ENCODE data around the gene P2RX5. TPM values are rescaled to one million over a fixed set of nuclear protein-coding genes. Genes with fewer than 3 reads are reported as not detected.
"Not testable (repeated sequence)": the region's sequence is repeated elsewhere in the genome, so short reads cannot be mapped to it uniquely, and the experiment has no call there.

The P2RX5 gene
- total and polyA plus RNA-seq, 5 experiments from 2014 or later = 15.6 to 23.7 (median 22.1) TPM

DNA sequence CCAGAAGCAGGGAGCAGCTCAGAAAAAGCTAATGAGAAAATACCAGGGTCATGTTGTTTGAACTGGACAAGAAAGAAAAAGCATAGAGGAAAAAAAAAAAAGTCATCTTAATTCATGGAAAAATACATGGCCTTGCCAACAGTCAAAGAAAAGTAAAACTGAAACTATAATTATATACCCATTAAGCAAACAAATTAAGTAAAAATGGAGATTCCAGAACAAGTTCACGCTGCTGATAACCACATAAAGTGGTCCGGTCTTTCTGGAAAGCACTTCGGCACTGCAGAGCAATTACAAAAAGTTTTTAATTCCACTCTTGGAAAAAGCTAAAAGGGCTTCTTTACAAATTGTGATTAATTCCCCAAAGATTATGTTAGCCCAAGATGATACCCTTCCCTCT is 12.4 kb upstream of the P2RX5 start:
- ATAC-seq (no peak), DNase-seq (no peak)
- POLR2A ChIA-PET = interaction anchor here (0.7 to 2.6 kb wide), 3 partner anchors 13 to 258 kb away, joined by 3 to 10 read pairs (median 3); partner anchors contain the start of genes HASPIN and P2RX5
- Mint-ChIP-seq H3K27me3 (no peaks in the 10 kb centered on the region), H3K4me3 (no peak overlapping the region), H3K27ac (peak overlapping the region in 4 of 10 donors; percentile 59 to 78 (median 66)), H3K9me3 (no peaks in the 10 kb centered on the region), H3K36me3 (peaks cover 0 to 8% (median 2%) of the 10 kb centered on the region in 3 donors), H3K4me1 (peaks cover 9 to 50% (median 30%) of the 10 kb centered on the region in 4 donors)

DNA sequence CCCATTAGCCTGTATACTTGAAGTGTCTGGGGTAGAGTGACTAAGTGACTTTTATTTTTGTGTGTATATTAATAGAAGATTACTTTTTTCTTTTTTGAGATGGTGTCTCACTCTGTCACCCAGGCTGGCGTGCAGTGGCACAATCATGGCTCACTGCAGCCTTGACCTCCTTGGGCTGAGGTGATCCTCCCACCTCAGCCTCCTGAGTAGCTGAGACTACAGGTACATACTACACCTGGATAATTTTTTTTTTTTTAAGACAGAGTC is 9.7 kb upstream of the P2RX5 start:
- H3K36me3 Mint-ChIP-seq, H3K4me3 Mint-ChIP-seq, POLR2A ChIA-PET, H3K9me3 Mint-ChIP-seq, ATAC-seq, H3K27me3 Mint-ChIP-seq, DNase-seq: not testable (repeated sequence)
- Mint-ChIP-seq H3K27ac (peak overlapping the region in 1 of 10 donors; percentile 29), H3K4me1 (peaks cover 0 to 29% (median 6%) of the 10 kb centered on the region in 4 donors)

DNA sequence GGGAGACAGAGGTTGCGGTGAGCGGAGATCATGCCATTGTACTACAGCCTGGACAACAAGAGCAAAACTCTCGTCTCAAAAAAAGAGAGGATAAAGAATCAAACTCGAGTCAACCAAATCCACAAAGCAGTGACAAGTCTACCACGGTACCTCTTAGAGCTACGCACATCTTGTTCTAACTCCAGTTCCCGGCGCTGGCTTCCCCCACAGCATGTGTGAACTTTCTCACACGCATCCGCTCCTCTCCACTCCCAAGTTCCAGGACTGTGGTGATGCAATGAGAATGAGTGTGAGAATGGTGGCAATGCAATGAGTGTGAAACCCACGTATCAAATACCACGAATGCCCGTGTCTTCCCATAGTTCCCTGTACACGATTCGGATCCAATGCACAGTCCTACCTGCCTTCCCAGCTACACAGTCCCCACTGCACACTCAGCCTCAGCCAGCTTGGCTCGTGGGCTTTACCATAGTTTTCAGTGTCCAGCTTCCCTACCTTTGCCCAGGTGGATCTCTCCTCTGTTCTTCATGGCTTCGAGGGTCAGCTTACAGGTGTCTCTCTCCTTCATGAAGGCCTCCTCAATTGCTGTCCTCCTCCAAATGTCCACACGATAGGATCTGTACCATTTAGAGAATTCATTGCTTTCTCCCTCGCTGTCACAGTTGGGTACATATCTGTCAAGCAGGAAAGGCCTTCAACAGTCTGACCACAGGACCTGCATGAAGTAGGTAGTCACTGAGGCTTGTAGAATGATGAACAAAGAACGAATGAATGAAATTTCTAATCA is 9.2 kb upstream of the P2RX5 start:
- H3K4me1 Mint-ChIP-seq = peaks cover 0 to 28% (median 4%) of the 10 kb centered on the region in 4 donors
- peak overlapping the region in 1 of 10 donors; percentile 29 for H3K27ac Mint-ChIP-seq
- no peak overlapping the region for H3K4me3 Mint-ChIP-seq
- H3K27me3 Mint-ChIP-seq = no peaks in the 10 kb centered on the region
- ATAC-seq (no peak), DNase-seq (no peak)
- POLR2A ChIA-PET = no interaction called here
- H3K36me3 Mint-ChIP-seq = peaks cover 0 to 2% (median 0%) of the 10 kb centered on the region in 3 donors
- H3K9me3 Mint-ChIP-seq = peaks cover 0 to 3% (median 0%) of the 10 kb centered on the region in 9 donors

DNA sequence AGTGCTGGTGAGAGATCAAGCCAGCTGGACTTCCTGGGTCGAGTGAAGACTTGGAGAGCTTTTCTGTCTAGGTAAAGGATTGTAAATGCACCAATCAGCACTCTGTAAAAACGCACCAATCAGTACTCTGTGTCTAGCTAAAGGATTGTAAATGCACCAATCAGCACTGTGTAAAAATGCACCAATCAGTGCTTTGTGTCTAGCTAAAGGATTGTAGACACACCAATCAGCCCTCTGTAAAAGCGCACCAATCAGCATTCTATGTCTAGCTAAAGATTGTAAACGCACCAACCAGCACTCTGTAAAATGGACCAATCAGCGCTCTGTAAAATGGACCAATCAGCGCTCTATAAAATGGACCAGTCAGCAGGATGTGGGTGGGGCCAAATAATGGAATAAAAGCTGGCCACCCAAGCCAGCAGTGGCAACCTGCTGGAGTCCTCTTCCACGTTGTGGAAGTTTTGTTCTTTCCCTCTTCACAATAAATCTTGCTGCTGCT is 6.1 kb upstream of the P2RX5 start:
- POLR2A ChIA-PET, H3K9me3 Mint-ChIP-seq, H3K27me3 Mint-ChIP-seq, H3K4me3 Mint-ChIP-seq, DNase-seq, H3K36me3 Mint-ChIP-seq, ATAC-seq: not testable (repeated sequence)
- Mint-ChIP-seq H3K27ac (peak overlapping the region in 1 of 10 donors; percentile 35), H3K4me1 (peaks cover 0 to 19% (median 1%) of the 10 kb centered on the region in 4 donors)

DNA sequence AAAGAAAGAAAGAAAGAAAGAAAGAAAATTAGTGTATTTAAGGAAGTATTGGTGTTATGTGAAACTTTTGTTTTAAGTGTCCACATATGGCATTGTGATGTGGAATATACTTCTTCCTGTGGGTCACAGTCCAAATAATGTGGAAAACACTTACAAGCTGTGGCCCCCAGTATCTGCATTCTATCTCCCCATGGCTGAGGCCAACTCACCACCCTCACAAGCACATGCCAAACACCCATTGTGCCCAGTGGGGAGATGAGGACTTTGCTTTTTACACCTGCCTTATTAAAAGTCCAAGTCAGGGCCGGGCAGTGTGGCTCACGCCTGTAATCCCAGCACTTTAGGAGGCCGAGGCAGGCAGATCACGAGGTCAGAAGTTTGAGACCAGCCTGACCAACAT is 4.0 kb upstream of the P2RX5 start:
- no peak overlapping the region for H3K4me3 Mint-ChIP-seq
- H3K27me3 Mint-ChIP-seq = no peaks in the 10 kb centered on the region
- H3K27ac Mint-ChIP-seq = peak overlapping the region in 1 of 10 donors; percentile 43
- peaks cover 0 to 25% (median 16%) of the 10 kb centered on the region in 4 donors for H3K4me1 Mint-ChIP-seq
- peaks cover 0 to 3% (median 0%) of the 10 kb centered on the region in 9 donors for H3K9me3 Mint-ChIP-seq
- POLR2A ChIA-PET = no interaction called here
- ATAC-seq (no peak), DNase-seq (no peak)
- H3K36me3 Mint-ChIP-seq = peaks cover 0 to 2% (median 0%) of the 10 kb centered on the region in 3 donors

DNA sequence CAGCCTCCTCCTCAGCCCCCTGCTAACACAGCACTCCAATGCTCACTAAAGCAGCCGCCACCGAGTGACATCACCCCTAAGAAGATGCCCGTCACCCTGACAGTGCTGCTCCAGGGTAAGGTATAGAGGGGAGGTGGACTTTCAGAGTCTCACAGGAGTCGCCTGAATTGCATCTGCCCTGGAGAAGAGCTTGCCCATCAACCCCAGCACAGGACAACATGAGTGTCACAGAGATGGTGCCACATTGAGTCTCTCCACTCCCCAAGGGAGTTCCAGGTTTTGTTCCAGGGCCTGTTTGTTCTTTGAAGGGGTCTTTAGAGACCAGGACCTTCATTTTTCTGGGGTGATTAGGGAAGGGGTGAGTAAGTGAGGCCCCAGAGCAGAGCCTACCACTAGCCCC is 2.2 kb upstream of the P2RX5 start:
- peak overlapping the region in 2 of 10 donors; percentile 67 to 84 for H3K27ac Mint-ChIP-seq
- POLR2A ChIA-PET = no interaction called here

DNA sequence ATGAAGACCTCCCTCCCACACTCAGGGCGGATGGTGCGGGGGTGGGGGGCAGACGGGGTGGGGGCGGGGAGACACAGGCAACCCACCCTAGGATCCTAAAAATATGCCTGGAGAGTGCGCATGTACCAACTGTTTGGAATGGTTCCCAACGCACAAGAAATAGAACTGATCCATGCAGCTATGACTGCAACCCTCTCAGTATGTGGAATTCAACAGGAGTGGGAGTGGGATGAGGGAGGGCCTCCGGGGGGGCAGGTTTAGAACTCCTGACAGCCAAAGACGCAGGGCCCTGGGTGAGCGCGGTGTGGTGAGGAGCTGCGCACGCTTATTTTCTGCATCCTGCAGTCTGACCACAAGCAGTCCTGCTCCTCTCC is 1.1 kb upstream of the P2RX5 start:
- H3K9me3 Mint-ChIP-seq = no peaks in the 10 kb centered on the region
- H3K36me3 Mint-ChIP-seq = no peaks in the 10 kb centered on the region
- POLR2A ChIA-PET = interaction anchor here (1.2 to 2.0 kb wide), 3 partner anchors 13 to 27 kb away, joined by 3 to 17 read pairs (median 12); partner anchors contain the start of gene HASPIN
- H3K27ac Mint-ChIP-seq = peak overlapping the region in 1 of 10 donors; percentile 62
- no peaks in the 10 kb centered on the region for H3K27me3 Mint-ChIP-seq
- peak overlapping the region in 6 of 10 donors; percentile 4 to 90 (median 48) for H3K4me3 Mint-ChIP-seq
- H3K4me1 Mint-ChIP-seq = peaks cover 6 to 46% (median 33%) of the 10 kb centered on the region in 4 donors
- no peak for ATAC-seq
- no peak for DNase-seq

More for the DNA sequence above, 2.2 kb upstream of the P2RX5 start:
- Mint-ChIP-seq H3K27me3 (no peaks in the 10 kb centered on the region), H3K9me3 (peaks cover 0 to 3% (median 0%) of the 10 kb centered on the region in 9 donors), H3K36me3 (peaks cover 0 to 2% (median 0%) of the 10 kb centered on the region in 3 donors), H3K4me3 (peak overlapping the region in 5 of 10 donors; percentile 3 to 84 (median 61)), H3K4me1 (peaks cover 6 to 38% (median 30%) of the 10 kb centered on the region in 4 donors)
- ATAC-seq = no peak
- no peak for DNase-seq

DNA sequence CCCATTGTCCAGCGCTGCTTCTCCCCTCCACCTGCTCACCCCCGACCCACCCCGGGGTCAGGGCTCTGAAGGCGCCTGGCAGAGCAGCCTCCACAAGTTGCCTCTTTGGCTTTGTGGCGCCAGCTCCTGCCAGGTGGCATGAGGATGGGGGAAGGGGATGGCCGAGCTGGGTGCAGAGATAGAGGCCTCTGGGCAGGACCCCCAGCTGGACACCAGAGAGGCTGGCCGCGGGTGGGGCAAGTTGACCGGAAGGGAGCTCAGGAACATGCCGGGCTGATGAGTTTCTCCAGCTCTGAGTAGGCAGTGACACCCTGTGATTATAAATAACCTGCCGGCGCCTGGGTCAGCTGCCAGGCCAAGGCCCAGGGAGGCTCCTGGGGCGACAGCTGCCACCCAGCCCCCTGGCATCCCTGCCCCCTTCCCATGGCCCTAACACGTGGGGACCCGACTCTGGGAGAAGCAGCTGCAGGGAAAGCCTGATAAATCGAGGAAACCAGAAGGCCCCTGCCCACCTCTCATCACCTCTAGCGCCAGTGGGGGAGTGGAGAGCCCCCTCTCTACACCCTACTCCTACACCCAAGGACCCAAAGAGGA is 729 bp downstream of the P2RX5 start:
- Mint-ChIP-seq H3K4me3 (peak overlapping the region; percentile 79 to 91 (median 88)), H3K27me3 (no peaks in the 10 kb centered on the region), H3K4me1 (peaks cover 9 to 53% (median 37%) of the 10 kb centered on the region in 4 donors), H3K36me3 (peaks cover 0 to 7% (median 3%) of the 10 kb centered on the region in 3 donors), H3K9me3 (no peaks in the 10 kb centered on the region), H3K27ac (peak overlapping the region; percentile 27 to 91 (median 74))
- POLR2A ChIA-PET = interaction anchor here (0.8 to 2.0 kb wide), 12 partner anchors 11 to 448 kb away, joined by 3 to 17 read pairs (median 4); partner anchors contain the start of genes CYB5D2, EMC6 and HASPIN
- ATAC-seq = peak; percentile 27 to 36
- peak in 1 of 10 donors; percentile 21 for DNase-seq

DNA sequence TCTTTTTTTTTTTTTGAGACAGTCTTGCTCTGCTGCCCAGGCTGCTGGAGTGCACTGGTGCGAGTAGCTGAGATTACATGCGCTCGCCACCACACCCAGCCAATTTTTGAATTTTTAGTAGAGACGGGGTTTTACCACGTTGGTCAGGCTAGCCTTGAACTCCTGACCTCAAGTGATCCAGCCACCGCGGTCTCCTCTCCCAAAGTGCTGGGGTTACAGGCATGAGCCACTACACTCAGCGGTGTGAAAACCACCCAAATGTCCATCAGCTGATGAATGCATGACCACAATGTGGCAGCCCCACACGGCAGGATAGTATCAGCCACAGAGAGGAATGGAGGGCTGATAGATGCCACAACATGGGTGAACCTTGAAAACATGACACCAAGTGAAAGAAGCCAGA is 2.1 kb downstream of the P2RX5 start:
- DNase-seq (no peak), ATAC-seq (no peak)
- Mint-ChIP-seq H3K4me1 (peaks cover 12 to 59% (median 36%) of the 10 kb centered on the region in 4 donors), H3K9me3 (no peaks in the 10 kb centered on the region), H3K27ac (peak overlapping the region in 8 of 10 donors; percentile 11 to 90 (median 80)), H3K4me3 (peak overlapping the region in 8 of 10 donors; percentile 20 to 91 (median 89)), H3K27me3 (no peaks in the 10 kb centered on the region), H3K36me3 (peaks cover 0 to 12% (median 3%) of the 10 kb centered on the region in 3 donors)
- POLR2A ChIA-PET = interaction anchor here (0.6 to 0.7 kb wide), 2 partner anchors 10 to 29 kb away, joined by 3 to 5 read pairs; no protein-coding TSS in a partner anchor

DNA sequence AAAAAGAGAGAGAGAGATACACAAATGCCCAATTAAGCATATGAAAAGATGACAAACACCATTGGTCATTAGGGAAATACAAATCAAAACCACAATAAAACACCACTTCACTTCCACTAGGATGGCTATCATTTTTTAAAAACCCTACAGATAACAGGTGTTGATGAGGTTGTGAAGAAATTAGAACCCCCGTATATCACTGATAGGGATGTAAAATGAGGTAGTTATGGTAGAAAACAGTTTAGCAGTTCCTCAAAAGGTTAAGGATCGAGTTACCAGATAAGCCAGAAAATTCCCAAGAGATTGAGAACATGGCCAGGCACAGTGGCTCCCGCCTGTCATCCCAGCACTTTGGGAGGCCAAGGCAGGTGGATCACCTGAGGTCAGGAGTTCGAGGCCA is 2.8 kb downstream of the P2RX5 start:
- peak overlapping the region in 3 of 10 donors; percentile 22 to 73 (median 24) for H3K4me3 Mint-ChIP-seq
- DNase-seq = no peak
- H3K4me1 Mint-ChIP-seq = peaks cover 12 to 65% (median 36%) of the 10 kb centered on the region in 4 donors
- ATAC-seq = no peak
- peaks cover 0 to 12% (median 3%) of the 10 kb centered on the region in 3 donors for H3K36me3 Mint-ChIP-seq
- peak overlapping the region in 9 of 10 donors; percentile 8 to 72 (median 62) for H3K27ac Mint-ChIP-seq
- H3K27me3 Mint-ChIP-seq = no peaks in the 10 kb centered on the region
- POLR2A ChIA-PET = no interaction called here
- no peaks in the 10 kb centered on the region for H3K9me3 Mint-ChIP-seq

DNA sequence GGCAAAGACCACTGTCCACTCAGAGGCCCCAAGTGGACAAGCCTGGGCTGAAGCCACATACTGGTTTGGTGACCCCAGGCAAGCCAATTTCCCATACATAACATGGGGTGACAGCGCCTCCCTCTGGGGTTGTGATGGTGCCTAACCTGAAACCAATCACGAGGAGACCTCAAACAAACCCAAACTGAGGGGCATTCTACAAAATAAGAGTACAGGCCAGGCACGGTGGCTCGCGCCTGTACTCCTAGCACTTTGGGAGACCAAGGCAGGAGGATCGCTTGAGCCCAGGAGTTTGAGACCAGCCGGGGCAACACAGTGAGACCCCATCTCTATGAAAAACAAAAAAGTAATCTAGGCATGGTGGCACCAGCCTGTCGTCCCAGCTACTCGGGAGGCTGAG is 3.6 kb downstream of the P2RX5 start:
- Mint-ChIP-seq H3K36me3 (peaks cover 0 to 12% (median 3%) of the 10 kb centered on the region in 3 donors), H3K27ac (peak overlapping the region in 4 of 10 donors; percentile 11 to 72 (median 44)), H3K4me1 (peaks cover 12 to 63% (median 36%) of the 10 kb centered on the region in 4 donors), H3K9me3 (no peaks in the 10 kb centered on the region), H3K27me3 (no peaks in the 10 kb centered on the region), H3K4me3 (no peak overlapping the region)
- POLR2A ChIA-PET = no interaction called here
- DNase-seq (no peak), ATAC-seq (no peak)

DNA sequence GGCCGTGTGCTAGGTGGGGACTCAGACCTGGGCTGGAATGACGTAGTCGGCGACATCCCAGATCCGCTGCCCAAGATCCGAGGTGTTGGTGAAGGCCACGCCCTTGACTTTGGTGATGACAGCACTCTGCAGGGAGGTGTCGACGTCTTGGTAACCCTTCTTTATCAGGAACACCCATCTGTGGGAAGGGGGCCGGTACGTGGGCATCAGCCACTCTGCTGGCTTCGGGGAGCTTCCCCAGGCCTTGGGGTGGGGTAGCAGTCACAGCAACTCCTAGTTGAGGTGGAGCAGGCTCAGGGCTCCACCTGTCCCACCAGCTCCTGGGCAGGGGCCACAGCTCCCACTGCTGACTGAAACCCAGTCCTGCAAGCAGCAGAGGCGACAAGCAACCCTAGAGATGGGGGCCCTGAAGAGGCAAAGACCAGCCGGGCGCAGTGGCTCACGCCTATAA is 4.3 kb downstream of the P2RX5 start:
- H3K4me3 Mint-ChIP-seq = no peak overlapping the region
- POLR2A ChIA-PET = no interaction called here

More for the DNA sequence above, 4.3 kb downstream of the P2RX5 start:
- Mint-ChIP-seq H3K9me3 (no peaks in the 10 kb centered on the region), H3K4me1 (peaks cover 12 to 57% (median 32%) of the 10 kb centered on the region in 4 donors), H3K36me3 (peaks cover 0 to 12% (median 3%) of the 10 kb centered on the region in 3 donors), H3K27me3 (no peaks in the 10 kb centered on the region), H3K27ac (peak overlapping the region in 2 of 10 donors; percentile 44 to 68)
- ATAC-seq = no peak
- no peak for DNase-seq
